Coronary artery (tissue), 2 donors: ENCODE results near the gene NRG2.

Experiments
- DNase-seq: peaks from one replicate; pipeline ENCODE4 v3.0.0-alpha.2; 2017; ENCODE audit warnings: low spot score
- H3K27ac ChIP-seq, 2 donors: fragments of 200-600 bp; sonication (generic); one replicate each; pipeline ENCODE4 v1.5.1; 2016 to 2019
- H3K4me3 ChIP-seq: fragments of 200-600 bp; sonication (generic); 2 replicates; pipeline ENCODE4 v1.5.1; 2016; ENCODE audit warnings: mild to moderate bottlenecking, moderate library complexity
- TF ChIP-seq, protein P1 (sequence below): fragments of 200-600 bp; sonication (generic); IDR thresholded peaks from one replicate; pipeline ENCODE4 v1.5.1; 2019; ENCODE audit warnings: antibody characterized with exemption

The NRG2 gene

GRCh38 chr5:140042643-140043507, at the start of gene NRG2:
Gene NRG2, minus strand, starts transcription at chr5:140043299.
- Histone ChIP-seq H3K4me3 (peak within 1 kb of the TSS; percentile 89), H3K27ac (peak within 1 kb of the TSS; percentile 63 to 81)
- TF ChIP-seq, protein P1, sequence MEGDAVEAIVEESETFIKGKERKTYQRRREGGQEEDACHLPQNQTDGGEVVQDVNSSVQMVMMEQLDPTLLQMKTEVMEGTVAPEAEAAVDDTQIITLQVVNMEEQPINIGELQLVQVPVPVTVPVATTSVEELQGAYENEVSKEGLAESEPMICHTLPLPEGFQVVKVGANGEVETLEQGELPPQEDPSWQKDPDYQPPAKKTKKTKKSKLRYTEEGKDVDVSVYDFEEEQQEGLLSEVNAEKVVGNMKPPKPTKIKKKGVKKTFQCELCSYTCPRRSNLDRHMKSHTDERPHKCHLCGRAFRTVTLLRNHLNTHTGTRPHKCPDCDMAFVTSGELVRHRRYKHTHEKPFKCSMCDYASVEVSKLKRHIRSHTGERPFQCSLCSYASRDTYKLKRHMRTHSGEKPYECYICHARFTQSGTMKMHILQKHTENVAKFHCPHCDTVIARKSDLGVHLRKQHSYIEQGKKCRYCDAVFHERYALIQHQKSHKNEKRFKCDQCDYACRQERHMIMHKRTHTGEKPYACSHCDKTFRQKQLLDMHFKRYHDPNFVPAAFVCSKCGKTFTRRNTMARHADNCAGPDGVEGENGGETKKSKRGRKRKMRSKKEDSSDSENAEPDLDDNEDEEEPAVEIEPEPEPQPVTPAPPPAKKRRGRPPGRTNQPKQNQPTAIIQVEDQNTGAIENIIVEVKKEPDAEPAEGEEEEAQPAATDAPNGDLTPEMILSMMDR: peak; percentile 44
- peak; percentile 84 for DNase-seq

DNA sequence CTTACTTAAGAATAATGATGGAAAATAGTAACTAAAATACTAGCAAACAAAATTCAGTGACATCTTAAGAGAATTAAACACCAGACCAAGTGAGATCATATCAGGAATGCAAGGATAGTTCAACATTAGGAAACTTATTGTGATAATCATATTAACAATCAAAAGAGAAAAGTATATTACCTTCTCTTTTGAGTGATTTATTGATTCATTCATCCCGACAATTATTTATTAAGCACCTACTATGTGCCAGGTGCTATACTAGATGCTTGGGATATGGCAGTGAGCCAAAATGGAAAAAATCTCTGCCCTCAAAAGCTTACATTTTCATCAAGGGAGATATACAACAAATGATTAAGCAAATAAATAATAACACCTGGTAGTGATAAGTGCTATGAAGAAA, 47.2 kb upstream of the NRG2 start:
- DNase-seq: no peak
- Histone ChIP-seq H3K4me3 (no peak overlapping the region), H3K27ac (no peak overlapping the region)
- TF ChIP-seq, protein P1: no peak

GRCh38 chr5:140084541-140084940, 41.4 kb upstream of the NRG2 start:
- H3K4me3 ChIP-seq: no peak overlapping the region
- TF ChIP-seq, protein P1: no peak
- H3K27ac ChIP-seq: no peak overlapping the region
- DNase-seq: no peak

DNA sequence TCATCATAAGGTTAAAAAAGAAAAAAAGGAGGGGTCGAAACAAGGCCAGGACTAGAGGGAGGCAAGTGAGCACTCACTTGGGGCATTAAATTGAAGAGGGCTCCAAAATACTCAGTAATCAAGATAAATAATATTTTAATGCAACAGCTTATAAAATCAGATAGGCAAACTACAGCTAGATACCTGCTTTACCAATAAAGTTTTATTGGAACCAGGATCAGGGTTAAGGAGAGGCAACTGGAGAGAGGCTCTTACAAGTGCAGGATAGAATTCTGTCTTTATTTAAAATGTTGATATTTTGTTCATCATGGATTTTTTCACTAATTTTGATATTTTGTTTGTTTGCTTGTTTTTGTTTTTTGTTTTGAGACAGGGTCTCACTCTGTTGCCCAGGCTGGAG, 40.6 kb upstream of the NRG2 start:
- H3K4me3 ChIP-seq: no peak overlapping the region
- H3K27ac ChIP-seq: no peak overlapping the region
- TF ChIP-seq, protein P1: no peak
- no peak for DNase-seq

DNA sequence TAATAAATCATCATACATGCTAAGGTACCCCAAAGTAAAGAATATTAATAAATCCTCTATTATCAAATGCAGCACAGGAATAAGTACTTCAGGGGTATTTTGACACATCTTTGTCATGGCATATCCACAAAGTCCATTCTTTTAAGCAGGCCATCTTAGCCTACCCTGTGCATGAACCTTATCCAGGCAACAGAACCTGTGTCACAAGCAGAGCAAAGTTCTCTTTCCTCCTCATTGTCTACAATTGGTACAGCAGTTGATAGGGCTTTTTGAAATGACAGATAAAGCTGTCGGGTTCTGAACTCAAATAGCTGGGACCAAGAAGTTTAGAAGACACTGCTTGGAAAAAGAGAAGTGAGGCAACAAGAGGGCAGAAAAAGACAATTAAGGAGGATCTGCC, 40.0 kb upstream of the NRG2 start:
- Histone ChIP-seq H3K4me3 (no peak overlapping the region), H3K27ac (no peak overlapping the region)
- no peak for DNase-seq
- TF ChIP-seq, protein P1: no peak

DNA sequence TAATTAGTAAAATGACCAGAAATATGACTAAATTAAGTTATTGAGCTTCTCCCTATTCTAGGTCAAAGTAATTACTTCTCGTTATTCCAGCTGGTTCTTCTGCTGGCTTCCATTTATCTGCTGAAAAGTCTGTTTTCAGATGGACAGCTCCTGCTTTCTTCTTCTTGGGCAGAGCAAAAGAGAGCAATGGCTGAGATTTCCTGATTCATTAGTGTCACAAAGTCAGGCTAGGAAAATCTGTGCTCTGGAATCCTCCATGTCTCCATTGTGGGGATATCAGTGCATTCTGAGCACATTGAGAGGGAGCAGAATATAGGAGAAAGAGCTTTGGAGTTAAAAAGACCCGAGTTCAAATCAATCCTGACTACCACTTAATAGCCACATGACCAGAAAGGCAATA, 33.7 kb upstream of the NRG2 start:
- Histone ChIP-seq H3K4me3 (no peak overlapping the region), H3K27ac (no peak overlapping the region)
- TF ChIP-seq, protein P1: no peak
- DNase-seq: no peak

GRCh38 chr5:140076142-140076541, 33.0 kb upstream of the NRG2 start:
- DNase-seq: no peak
- TF ChIP-seq, protein P1: no peak

More at GRCh38 chr5:140076142-140076541, 33.0 kb upstream of the NRG2 start:
- Histone ChIP-seq H3K27ac (no peak overlapping the region), H3K4me3 (no peak overlapping the region)
